ENCODE data around the gene CLEC2L.

GRCh38 chr7:139511315-139511714 is 12.2 kb upstream of the CLEC2L start:
- no peak for TF ChIP-seq CTCF (IDR thresholded peaks at IDR 0.05; ENCODE audit: poor library complexity)
- no peak for TF ChIP-seq EZH2 (IDR thresholded peaks at IDR 0.05; ENCODE audit: borderline replicate concordance)

All from hepatocyte (in vitro differentiated cells).